SU-DHL-6 (cell line): ENCODE data around the gene DDX28.

Experiments used
- EZH2phosphoT487 ChIP-seq: fragments of 200-600 bp; sonication (generic), shearing (Covaris generic); conservative IDR thresholded peaks from 2 replicates; pipeline ENCODE4 v1.6.1; 2018; ENCODE audit warnings: mild to moderate bottlenecking, antibody characterized with exemption, low read length, moderate library complexity, mixed read lengths
- TF ChIP-seq, protein P1 (sequence below): fragments of 200-600 bp; sonication (generic); IDR thresholded peaks from one replicate; pipeline ENCODE4 v1.5.1; 2017; ENCODE audit warnings: antibody characterized with exemption, mild to moderate bottlenecking, low read length, moderate library complexity; ENCODE audit not compliant: insufficient read depth, poor library complexity, severe bottlenecking

DNA sequence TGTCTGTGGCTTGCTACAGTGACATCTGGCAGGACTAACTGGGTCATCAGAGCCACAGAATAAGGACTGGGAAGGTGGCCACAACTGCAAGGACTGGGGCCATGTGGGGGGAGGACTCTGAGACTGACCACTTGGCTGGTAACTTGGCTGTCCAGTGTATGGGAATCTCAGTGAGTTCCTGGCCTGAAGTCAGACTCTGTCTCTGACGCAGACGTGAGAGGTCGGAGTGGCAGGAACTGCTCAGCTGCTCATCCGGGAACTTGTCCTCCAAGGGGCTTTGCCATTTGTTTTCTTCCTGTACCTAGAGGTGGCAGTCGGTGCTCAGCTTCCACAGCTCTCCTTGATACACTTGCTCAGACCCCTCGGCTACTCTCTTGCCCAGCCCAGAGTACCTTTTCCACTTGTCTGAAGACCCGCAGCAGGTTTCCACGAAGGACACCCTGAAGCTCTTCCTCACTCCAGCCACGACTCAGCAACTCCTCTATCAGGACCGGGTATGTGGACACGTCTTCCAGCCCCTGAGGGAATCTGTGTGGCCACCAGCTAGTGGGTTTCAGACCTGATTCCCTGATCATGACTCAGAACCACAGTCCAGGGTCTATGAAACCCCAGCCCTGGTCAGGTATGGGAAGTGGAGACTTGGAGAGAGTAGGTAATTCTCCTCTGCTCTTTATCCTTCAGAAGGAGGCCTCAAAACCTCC lies 35.4 kb downstream of the DDX28 start:
- TF ChIP-seq, protein P1, sequence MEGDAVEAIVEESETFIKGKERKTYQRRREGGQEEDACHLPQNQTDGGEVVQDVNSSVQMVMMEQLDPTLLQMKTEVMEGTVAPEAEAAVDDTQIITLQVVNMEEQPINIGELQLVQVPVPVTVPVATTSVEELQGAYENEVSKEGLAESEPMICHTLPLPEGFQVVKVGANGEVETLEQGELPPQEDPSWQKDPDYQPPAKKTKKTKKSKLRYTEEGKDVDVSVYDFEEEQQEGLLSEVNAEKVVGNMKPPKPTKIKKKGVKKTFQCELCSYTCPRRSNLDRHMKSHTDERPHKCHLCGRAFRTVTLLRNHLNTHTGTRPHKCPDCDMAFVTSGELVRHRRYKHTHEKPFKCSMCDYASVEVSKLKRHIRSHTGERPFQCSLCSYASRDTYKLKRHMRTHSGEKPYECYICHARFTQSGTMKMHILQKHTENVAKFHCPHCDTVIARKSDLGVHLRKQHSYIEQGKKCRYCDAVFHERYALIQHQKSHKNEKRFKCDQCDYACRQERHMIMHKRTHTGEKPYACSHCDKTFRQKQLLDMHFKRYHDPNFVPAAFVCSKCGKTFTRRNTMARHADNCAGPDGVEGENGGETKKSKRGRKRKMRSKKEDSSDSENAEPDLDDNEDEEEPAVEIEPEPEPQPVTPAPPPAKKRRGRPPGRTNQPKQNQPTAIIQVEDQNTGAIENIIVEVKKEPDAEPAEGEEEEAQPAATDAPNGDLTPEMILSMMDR: no peak
- no peak for TF ChIP-seq EZH2phosphoT487
